Stimulated activated CD4-positive, alpha-beta T cell treated with anti-CD3 and anti-CD28 coated beads, TNF-alpha, amount 100 ng/mL, for 24 hours (primary cell): ENCODE data around the gene CACNG5.
"Not testable (repeated sequence)": the region's sequence is repeated elsewhere in the genome, so short reads cannot be mapped to it uniquely, and the experiment has no call there.

Experiments used
- DNase-seq, 3 experiments: peaks; one replicate each; pipeline ENCODE4 v3.0.0-alpha.2; 2020; ENCODE audit warnings: low read depth in 3 of 3

The CACNG5 gene

DNA sequence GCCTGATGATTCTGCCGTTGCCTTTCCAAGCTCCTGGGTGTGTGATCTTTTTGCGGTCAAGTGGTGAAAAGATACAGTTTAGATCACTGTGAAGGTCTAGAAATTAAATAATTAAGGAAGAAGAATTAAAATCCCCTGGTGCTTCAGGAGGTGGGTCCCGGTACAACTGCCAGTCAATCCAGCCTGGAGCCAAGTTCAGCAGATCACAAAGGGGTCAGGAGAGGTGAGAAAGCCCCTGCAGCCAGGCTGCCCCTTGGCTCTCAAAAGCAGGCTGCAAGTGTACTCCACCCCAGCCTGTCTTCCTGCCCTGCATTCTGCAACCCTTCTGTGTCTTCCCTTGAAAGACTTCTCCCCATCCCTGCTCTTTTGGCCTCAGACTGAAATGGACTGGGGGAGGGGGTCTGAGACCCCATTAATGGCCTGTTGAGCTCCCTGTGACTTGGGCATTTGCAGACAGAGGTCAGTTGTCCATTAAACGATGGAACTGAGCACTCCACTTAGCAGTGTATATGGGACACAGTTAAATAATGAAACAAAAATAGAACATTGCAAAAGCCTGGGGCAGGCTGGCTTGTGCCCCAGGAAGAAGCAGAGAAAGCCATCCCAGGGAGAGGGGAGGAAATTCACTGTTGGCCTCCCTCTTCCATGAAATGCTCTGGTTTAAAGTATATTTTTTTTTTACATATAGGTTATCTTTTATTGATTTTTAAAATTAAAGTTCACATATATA, 15.1 kb downstream of the CACNG5 start:
- DNase-seq, result no peak

DNA sequence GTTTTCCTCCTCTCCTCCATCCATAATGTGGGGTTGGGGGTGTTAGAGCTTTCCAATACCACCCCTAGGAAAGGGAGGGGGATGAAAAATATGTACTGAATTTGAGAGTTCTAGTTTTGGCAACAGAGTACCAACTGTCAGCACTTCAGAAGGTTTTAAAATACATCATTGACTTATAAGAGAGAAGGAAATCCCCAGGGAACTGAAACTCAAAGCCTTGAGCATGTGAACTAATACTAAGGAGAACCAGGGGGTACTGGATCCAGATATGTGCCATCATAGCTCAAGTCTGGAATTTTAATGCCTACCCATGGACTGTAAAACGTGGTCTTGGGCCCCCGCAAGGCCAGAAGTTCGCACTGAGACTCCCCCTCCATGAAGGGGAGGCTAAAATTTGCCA, 15.8 kb downstream of the CACNG5 start:
- no peak for DNase-seq

DNA sequence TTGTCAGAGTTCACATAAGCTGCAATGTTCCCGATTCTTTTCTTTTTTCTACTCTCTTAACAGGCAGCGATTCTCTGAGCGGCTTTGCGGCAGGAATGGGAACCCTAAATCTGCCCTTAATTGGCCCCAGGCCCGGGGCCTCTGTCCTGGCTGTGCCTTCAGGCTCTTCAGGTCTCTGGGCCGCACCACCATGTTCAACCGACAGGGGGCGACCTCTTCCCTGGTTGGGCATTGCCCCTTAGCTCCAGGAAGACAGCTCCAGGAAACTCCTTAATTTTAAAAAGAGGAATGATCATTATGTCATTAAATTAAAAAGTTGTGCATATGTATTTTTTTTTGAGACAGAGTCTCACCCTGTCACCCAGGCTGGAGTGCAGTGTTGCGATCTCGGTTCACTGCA, 20.3 kb downstream of the CACNG5 start:
- peak in 1 of 3 experiments; percentile 30 for DNase-seq

GRCh38 chr17:66858226-66859083, 23.5 kb downstream of the CACNG5 start:
- DNase-seq, result no peak

GRCh38 chr17:66859353-66859752, 24.4 kb downstream of the CACNG5 start:
- no peak for DNase-seq

- no peak for DNase-seq
These were observed 25.3 kb downstream of the CACNG5 start for GRCh38 chr17:66860204-66860603.

DNA sequence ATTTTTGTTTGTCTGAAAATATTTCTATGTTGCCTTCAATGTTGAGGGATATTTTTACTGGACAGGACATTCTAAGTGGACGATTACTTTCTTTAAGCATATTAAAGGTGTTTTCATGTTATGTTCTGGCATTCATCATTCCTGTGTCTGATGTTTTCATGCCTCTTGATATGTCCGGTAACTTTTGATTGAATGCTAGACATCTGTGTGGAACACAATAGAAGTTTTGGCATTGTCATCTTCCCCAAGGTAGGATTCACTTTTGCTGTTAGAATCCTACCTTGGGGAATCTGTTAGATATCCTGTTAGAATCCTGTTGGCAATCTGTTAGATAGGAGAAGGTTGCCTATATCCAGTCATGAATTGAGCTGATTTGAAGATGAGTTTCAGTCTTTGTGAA, 28.9 kb downstream of the CACNG5 start:
- DNase-seq, result no peak

DNA sequence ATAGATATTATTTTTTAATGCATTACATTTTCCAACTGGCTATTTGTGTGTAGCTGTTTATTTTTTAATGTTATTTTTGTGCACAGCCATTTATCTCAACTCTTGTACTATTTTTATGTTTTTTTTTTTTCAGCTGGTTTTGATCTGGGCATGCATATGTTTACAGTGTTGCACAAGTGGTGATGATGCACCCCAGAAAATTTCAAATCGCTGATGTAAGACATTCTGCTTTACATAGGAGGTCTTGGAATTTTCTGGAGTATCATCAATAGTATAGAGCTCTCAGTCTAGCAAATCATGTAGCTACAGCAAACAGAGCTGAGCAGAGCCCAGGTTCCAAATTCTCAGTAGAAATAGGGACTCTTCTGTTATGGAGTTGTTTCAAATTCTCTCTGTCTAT, 30.2 kb downstream of the CACNG5 start:
- no peak for DNase-seq

DNA sequence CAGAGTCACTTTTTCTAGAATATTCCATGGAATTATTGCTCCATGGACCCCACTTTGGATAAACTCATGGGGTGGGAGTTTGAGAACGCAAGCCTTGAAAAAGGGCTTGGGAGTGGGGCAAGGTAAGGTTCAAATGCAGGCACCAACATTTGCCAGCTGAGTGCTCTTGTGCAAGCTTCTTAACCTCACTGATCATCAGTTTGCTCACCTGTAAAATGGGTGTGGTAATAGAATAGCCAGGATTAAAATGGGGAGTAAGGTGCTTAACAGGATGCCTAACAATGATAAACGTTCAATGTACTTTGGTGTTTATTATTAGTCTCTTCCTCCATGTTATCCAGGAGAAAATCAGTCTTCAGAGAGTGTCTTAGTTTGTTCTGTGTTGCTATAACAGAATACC, 39.0 kb downstream of the CACNG5 start:
- no peak for DNase-seq

GRCh38 chr17:66884931-66885330, 50.0 kb downstream of the CACNG5 start:
- no peak for DNase-seq

GRCh38 chr17:66885417-66885816, 50.5 kb downstream of the CACNG5 start:
- no peak for DNase-seq

DNA sequence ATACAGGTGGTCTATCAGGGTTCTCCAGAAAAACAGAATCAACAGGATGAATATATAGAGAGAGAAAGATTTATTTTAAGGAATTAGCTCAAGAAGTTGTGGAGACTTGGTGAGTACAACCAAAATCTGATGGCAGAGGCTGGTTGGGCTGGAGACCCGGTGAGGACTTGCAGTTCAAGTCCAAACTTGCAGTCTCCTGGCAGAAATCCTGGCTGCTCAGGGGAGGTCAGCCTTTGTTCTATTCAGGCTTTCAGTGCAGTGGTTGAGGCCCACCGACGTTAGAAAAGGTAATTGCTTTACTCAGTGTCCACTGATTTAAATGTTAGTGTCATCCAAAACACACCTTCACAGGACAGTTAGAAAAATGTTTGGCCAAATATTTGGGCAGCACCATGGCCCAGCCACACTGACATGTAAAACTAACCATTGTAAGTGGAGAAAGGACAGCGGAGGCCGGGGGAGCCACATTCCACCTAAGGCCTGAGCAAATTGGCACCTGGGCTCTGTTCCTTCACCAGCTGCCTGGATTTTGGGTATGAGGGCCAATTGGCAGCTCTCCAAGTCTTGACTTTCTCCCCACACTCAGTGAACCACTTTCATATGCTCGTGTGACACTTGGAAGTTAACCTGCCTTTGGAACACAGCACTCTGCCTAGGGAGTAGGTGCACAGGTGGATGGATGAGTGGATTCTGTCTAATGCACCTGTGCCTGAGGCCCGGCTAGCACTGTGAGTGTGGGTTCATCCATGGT, 54.7 kb downstream of the CACNG5 start:
- no peak for DNase-seq

- DNase-seq, result no peak
These were observed 57.3 kb downstream of the CACNG5 start for GRCh38 chr17:66892246-66892645.

- no peak for DNase-seq
These were observed 58.5 kb downstream of the CACNG5 start for GRCh38 chr17:66893382-66893781.

DNA sequence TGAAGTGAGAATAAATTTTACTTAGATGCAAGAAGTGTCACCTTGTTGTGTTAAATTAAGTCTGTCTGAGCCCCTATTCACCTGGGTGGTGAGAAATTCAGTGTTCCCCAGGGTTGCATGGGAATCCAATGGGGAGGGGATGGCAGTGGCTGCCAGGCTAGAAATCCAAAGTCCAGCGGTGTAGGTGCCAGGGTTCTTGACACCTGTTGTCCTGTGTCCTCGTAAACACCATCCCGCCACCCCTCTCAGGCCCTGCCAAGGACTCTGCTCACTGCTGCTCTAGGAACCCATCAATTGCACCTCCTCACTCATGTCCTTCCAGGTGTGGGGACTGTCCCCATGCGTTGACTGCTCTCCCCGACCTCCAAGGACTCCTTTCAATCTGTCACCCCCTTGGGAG, 58.9 kb downstream of the CACNG5 start:
- DNase-seq, result no peak

GRCh38 chr17:66897141-66897540, 62.2 kb downstream of the CACNG5 start:
- DNase-seq, result no peak

- no peak for DNase-seq
These were observed 63.6 kb downstream of the CACNG5 start for GRCh38 chr17:66898536-66898935.

DNA sequence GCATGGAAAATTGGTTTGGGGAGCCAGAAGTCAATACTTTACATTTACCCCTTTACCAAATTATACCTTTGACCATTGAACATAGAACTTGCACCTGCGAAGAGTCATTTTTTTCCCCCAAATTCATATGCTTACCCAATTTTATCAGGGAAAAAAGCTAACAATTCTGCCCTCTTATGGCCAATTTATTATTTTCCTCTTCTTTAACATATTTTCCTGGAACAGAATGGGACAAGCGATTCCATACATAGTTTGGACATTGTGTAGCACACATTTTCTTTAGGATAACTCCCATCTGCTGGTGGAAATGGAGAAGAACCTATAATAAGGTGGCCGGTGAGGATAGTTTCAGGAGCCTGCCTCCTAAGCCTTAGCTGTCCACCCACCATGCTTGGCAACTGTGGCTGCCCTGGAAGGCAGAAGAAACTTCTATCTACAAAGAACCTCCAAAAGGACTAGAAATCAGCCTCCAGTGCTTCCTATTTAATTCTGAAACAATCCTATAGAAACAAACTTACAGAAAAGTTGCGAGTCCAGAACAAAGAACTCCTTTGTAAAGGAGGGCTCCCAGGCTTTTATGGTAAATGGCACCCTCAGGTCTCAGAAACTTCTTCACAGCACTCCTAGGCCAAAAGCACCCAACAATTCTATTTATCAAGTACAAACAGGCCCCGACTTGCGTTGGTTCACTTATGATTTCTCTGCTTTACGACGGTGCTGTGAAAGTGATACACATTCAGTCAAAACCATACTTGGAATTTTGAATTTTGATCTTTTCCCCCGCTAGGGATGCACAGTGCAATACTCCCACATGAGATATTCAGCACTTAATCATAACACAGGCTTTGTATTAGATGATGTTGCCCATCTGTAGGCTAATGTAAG, 65.5 kb downstream of the CACNG5 start:
- no peak for DNase-seq

- DNase-seq, result not testable (repeated sequence)
These were observed 68.4 kb downstream of the CACNG5 start for GRCh38 chr17:66903296-66903695.

GRCh38 chr17:66903781-66904180, 68.9 kb downstream of the CACNG5 start:
- no peak for DNase-seq
